HUDEP-2 (cell line): ENCODE measurements around the gene PRKCB.

Experiments
- DNase-seq, 76 experiments: peaks; one replicate each; lab custom pipeline; 2025; ENCODE audit not compliant: unreplicated experiment in 76 of 76; lab: John Stamatoyannopoulos, UW

The PRKCB gene

GRCh38 chr16:23862556-23862955 lies 26.8 kb downstream of the PRKCB start:
- no peak for DNase-seq

- DNase-seq = peak in 6 of 76 experiments; percentile 10 to 43 (median 24)
Measured at GRCh38 chr16:23863511-23864422, 28.0 kb downstream of the PRKCB start.

- no peak for DNase-seq
Measured at GRCh38 chr16:23865853-23866252, 30.1 kb downstream of the PRKCB start.

- no peak for DNase-seq
Measured at GRCh38 chr16:23866621-23867020, 30.8 kb downstream of the PRKCB start.

GRCh38 chr16:23867566-23867965 lies 31.8 kb downstream of the PRKCB start:
- DNase-seq = no peak

- no peak for DNase-seq
Measured at GRCh38 chr16:23868136-23868535, 32.4 kb downstream of the PRKCB start.

- no peak for DNase-seq
Measured at GRCh38 chr16:23869052-23869451, 33.3 kb downstream of the PRKCB start.

- DNase-seq = no peak
Measured at GRCh38 chr16:23871924-23872323, 36.1 kb downstream of the PRKCB start.

- DNase-seq = peak in 1 of 76 experiments; percentile 9
Measured at GRCh38 chr16:23874613-23875294, 39.0 kb downstream of the PRKCB start.

GRCh38 chr16:23876256-23876896 lies 40.6 kb downstream of the PRKCB start:
- DNase-seq = no peak

- DNase-seq = no peak
Measured at GRCh38 chr16:23877107-23878070, 41.6 kb downstream of the PRKCB start.

- no peak for DNase-seq
Measured at GRCh38 chr16:23879735-23880373, 44.1 kb downstream of the PRKCB start.

GRCh38 chr16:23889189-23889588 lies 53.4 kb downstream of the PRKCB start:
- no peak for DNase-seq

- DNase-seq = no peak
Measured at GRCh38 chr16:23893986-23894385, 58.2 kb downstream of the PRKCB start.

- DNase-seq = no peak
Measured at GRCh38 chr16:23895052-23895451, 59.3 kb downstream of the PRKCB start.

GRCh38 chr16:23896832-23897821 lies 61.3 kb downstream of the PRKCB start:
- DNase-seq = peak in 5 of 76 experiments; percentile 15 to 32 (median 21)

- no peak for DNase-seq
Measured at GRCh38 chr16:23898682-23899430, 63.1 kb downstream of the PRKCB start.

GRCh38 chr16:23899869-23900268 lies 64.1 kb downstream of the PRKCB start:
- DNase-seq = no peak
